Astrocyte of the cerebellum (primary cell): ENCODE results near the gene DLG2.
"Not testable (repeated sequence)": the region's sequence is repeated elsewhere in the genome, so short reads cannot be mapped to it uniquely, and the experiment has no call there.

Source experiments
- DNase-seq: peaks from one replicate; pipeline ENCODE4 v3.0.0-alpha.2; 2011; ENCODE audit warnings: low read depth
- H3K4me3 ChIP-seq: 2 replicates; pipeline ENCODE4 v1.5.1; 2011; ENCODE audit warnings: mild to moderate bottlenecking, low read depth, low read length, moderate library complexity
- CTCF ChIP-seq: IDR thresholded peaks from 2 replicates; pipeline ENCODE4 v1.5.1; 2012; ENCODE audit warnings: low read length, low read depth, moderate library complexity, mild to moderate bottlenecking; ENCODE audit errors: missing control alignments
- in situ Hi-C: cut with HindIII; loops from 2 replicates; pipeline ENCODE4 v1.10.0; 2017; ENCODE audit warnings: low sequenced_read_pairs

Gene DLG2

GRCh38 chr11:84793318-84793717 lies 833.8 kb downstream of the DLG2 start:
- no peak for TF ChIP-seq CTCF
- in situ Hi-C loops, result no loop called here
- no peak for DNase-seq
- no peak overlapping the region for H3K4me3 ChIP-seq

- no peak for DNase-seq
- in situ Hi-C loops, result no loop called here
- no peak for TF ChIP-seq CTCF
- H3K4me3 ChIP-seq, result no peak overlapping the region
These were observed 836.2 kb downstream of the DLG2 start for GRCh38 chr11:84790849-84791427.

- in situ Hi-C loops, result no loop called here
These were observed 838.9 kb downstream of the DLG2 start for GRCh38 chr11:84788220-84788619.

GRCh38 chr11:84784158-84784557 lies 843.0 kb downstream of the DLG2 start:
- DNase-seq, H3K4me3 ChIP-seq, in situ Hi-C loops: not testable (repeated sequence)

More at GRCh38 chr11:84788220-84788619, 838.9 kb downstream of the DLG2 start:
- no peak for TF ChIP-seq CTCF
- no peak overlapping the region for H3K4me3 ChIP-seq
- no peak for DNase-seq

GRCh38 chr11:84780689-84781293 lies 846.4 kb downstream of the DLG2 start:
- DNase-seq, result peak; percentile 28
- TF ChIP-seq CTCF, result peak; percentile 58
- in situ Hi-C loops, result no loop called here
- H3K4me3 ChIP-seq, result no peak overlapping the region

- no peak for DNase-seq
- in situ Hi-C loops, result no loop called here
- TF ChIP-seq CTCF, result no peak
- no peak overlapping the region for H3K4me3 ChIP-seq
These were observed 851.6 kb downstream of the DLG2 start for GRCh38 chr11:84775503-84775902.

GRCh38 chr11:84763931-84764330 lies 863.2 kb downstream of the DLG2 start:
- no peak overlapping the region for H3K4me3 ChIP-seq
- no peak for TF ChIP-seq CTCF
- DNase-seq, result no peak
- in situ Hi-C loops, result no loop called here
